ENCODE data around the gene JAK1.

Gene JAK1

GRCh38 chr1:64917907-64918306 is 48.4 kb downstream of the JAK1 start:
- DNase-seq = no peak

DNA sequence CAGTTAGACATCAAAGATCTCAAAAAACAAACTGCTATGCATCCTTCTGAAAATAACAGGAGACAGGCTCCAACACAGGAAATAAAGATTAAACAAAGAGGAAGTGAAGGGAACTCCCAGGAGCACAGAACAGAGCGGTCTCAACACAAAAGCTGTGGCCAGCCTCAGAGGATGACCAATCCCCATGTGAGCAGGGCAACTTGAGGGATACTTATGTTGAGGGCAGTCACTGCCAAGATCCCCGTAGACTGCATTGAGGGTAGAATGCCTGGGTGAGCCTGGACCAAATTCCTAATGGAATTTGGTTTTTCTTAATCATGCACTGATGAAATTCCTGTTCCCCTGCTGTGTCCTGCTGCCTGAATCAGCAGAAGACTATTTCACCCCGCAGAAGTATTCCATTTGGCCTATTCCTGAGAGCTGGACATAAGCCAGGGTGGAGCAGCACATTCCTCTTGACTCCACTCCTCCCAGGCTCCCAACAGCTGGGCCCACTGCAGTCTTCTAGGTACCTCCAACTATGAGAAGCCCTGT is 49.0 kb downstream of the JAK1 start:
- peak; percentile 91 for DNase-seq

DNA sequence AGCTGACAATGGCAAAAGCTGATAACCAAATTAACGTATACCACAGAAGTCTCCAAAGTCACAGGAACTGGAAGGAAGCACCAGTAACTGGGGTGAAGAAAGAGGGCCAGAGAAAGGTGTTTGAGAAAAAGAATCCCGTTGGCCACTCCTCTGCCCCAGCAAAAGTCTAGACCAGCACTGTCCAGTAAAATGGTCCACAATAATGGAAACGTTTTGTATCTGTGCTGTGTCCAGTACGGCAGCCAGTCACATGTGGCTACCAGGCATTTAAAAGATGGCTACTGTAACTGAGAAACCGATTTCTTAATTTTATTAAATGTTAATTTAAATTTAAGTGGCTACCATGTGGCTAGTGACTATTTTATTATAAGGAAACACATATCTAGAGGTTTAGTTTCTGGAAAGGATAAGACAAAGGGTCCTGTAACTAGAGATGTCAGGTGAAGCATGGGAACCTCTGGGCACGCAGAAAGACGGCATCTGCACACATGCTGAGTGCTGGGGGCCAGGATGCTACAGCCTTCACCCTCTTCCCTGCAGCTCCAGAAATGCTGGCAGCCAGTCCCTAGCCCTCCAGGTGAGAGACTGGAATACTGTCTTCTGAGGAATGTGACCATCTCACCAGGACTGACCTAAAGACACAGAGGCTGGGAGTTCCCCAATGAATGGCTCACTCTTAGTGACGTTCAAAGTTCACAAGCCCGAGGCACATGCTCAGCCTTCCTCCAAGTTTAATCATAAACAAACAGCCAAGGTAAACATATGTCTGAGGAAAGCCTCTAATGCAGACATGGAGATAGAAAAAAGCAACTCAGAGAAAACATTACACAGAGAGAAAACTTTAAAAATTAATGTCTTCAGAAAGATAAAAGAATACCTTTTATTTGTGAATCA is 50.7 kb downstream of the JAK1 start:
- DNase-seq = peak; percentile 42

DNA sequence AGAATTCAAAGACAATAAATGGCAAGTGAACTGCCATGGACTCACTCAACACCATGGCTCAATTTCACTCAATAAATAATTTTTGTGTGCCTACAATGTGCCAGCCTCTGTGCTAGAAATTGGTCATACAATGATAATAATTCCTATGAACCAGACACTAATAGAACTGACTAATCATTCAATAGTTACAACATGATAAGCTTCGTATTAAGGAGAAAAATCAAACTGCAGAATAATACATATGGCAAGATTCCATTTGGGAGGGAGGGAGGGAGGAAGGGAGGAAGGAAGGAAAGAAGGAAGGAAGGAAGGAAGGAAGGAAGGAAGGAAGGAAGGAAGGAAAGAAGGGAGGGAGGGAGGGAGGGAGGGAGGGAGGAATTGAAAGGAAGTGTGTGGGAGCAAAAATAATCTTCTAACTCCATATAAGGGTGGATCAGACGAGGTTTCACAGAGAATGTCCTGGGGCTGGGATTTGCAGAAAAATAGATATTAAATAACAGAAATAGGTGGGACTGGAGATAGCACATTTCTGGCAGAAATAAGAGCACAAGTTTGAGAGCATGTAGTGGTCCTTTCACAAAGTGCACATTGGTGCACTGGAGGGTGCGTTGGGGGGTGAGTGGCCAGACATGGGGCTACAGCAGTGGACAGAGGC is 52.9 kb downstream of the JAK1 start:
- DNase-seq = no peak

DNA sequence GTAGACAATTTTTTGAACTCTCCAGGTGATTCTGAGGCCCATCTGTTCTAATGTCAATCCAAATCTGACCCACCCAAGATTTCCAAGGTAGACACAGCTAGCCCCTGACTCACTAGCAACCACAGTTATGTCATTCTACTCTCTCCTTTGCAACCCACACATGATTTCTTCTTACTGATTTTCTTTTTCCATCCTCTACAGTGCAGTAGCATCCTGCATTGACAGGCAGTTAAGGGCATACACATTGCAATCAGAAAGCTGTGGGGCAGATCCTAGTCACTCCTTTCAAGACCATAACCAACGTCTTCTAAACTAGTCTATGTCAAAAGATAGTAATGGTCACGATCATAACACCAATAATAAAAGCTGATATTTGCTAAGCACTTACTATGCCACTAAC is 54.2 kb downstream of the JAK1 start:
- no peak for DNase-seq

GRCh38 chr1:64911326-64911725 is 55.0 kb downstream of the JAK1 start:
- DNase-seq = no peak

- no peak for DNase-seq
Observed at GRCh38 chr1:64909031-64909430, 57.3 kb downstream of the JAK1 start.

DNA sequence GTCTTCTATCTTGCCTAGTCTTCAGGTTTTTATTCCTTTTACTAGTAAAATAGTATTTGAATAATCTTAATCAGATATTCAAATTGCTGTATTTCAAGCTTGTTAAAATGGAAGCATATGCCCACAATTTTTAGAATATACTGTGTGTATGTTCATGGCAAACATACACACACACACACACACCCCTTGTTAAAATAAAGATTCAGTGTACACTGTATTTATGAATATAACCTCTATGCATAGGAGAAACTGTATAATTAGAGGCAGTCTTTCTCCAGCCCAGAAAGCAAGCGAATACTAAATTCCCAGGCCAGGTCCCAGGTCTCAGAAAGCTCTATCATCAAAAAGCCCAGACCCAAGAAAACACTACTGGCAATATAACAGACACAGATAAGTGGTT is 57.8 kb downstream of the JAK1 start:
- no peak for DNase-seq

GRCh38 chr1:64906447-64906846 is 59.9 kb downstream of the JAK1 start:
- DNase-seq = no peak

DNA sequence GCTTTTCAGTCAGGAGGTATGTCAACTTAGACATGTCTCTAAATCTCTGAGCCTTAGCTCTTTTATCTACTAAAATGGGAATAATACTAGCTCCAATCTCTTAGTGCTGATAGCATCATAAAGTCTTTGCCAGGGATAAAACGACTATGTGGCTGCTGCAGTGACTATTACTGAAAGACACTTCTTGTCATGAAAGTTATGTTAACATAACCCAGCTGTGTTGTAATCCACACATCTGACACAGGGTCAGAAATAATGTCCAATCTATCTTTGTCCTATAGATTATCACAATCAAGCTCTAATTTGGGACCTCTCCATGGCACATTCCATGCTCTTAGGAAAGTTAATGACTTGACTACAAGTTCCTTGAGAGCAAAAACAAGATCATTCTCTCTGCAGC is 62.8 kb downstream of the JAK1 start:
- DNase-seq = no peak

DNA sequence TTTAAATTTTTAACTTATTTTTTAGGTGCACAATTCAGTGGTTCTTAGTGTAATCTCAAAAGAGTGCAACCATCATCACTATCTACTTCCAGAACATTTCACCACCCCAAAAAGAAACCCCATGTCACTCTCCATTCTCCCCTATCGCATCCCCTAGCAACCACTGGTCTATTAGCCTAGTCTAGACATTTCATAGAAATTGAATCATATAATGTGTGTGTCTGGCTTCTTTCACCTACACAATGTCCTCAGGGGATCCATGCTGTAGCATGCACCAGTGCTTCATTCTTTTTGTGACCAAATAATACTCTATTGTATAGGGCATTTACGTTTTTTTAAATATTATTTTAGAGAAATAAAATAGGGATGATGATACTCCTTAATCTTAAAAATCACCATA is 64.7 kb downstream of the JAK1 start:
- DNase-seq = no peak

GRCh38 chr1:64900916-64901315 is 65.4 kb downstream of the JAK1 start:
- no peak for DNase-seq

GRCh38 chr1:64898107-64898861 is 68.1 kb downstream of the JAK1 start:
- peak; percentile 97 for DNase-seq

GRCh38 chr1:64896551-64896950 is 69.8 kb downstream of the JAK1 start:
- DNase-seq = no peak

DNA sequence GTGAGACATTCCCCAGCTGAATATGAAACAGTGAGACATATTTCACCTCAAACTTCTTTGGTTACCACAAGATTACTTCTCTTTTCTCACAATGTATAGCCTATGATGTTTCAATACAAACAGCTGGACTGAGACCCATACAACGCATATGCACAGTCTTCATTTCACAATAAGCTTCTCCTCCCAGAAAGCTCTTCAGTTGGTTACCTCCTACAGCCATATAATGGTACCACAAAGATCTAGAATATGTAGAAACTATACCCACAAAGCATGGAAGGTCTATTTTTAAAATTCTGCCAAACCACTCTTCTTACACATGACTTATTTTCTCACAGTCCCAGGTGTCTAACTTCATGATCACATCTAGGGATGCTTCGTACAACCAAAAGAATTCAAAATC is 70.8 kb downstream of the JAK1 start:
- DNase-seq = peak; percentile 80

- DNase-seq = no peak
Observed at GRCh38 chr1:64894438-64895196, 71.7 kb downstream of the JAK1 start.

GRCh38 chr1:64893921-64894320 is 72.4 kb downstream of the JAK1 start:
- DNase-seq = no peak

DNA sequence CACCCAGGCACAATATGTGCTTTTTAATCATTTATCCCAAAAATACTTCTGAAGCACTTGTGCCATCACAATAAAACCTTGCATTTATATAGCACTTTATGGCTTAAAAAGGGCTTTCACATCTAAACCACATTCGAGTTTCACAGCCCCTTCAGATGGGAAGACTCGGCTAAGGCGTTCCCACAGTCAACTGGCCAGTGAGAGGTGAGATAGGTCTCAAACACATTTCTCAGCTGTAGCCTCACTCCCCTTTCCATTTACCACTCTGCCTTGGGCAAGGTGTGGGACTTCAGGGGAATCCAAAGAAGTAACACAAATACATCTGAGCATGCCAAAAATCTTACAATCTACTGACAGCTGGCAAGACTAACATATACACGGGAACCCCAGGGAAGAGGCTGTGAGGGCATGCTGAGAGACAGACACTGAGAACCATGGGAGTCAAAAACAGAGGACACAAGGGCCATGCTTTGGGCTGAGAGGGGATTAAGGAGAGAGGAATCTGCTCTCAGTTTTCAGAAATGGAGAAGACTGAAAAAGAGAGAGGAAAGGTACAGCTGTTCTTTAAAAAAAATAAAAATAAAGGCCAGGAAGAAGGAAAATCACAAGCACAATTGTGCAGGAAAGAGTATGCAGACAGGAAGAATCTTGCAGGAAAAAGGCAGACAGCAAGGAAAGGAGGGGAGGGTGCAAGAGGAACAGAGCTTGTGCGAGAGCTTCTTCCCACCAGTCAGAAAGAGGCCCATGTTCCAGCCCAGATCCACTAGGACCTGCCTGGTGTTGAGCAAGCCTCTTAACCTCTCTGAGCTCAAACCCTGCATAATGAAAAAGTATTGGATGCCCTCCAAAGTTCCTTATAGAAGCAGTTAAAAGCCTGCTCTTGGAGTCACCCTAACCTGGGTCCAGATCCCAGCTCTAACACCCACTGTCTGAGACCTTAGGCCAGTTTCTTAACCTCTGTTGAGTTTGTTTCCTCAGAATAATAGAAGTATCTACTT is 73.5 kb downstream of the JAK1 start:
- DNase-seq = no peak

DNA sequence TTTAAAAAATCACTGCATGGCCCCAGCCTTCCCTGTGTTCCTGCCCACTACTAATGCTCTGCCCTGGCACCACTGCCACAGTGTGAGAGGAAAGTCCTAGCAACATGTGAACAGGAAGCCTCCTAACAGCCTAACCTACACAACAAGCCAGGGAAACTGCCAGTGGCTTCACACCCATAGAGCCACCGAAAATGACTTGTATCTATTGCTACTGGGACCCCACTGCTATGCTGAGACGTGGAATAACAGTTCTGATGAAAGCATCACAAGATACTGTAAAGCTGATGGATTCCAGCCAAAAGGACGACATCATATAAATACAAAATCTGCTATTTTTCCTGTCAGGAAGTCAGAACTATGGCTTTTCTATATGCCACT is 74.9 kb downstream of the JAK1 start:
- DNase-seq = peak; percentile 31

- DNase-seq = no peak
Observed at GRCh38 chr1:64890699-64891447, 75.5 kb downstream of the JAK1 start.

Data from suppressor macrophage treated with lipopolysaccharide for 4 hours (primary cell).